Lower lobe of right lung (tissue), 2 donors: ENCODE measurements around the gene SPATA6L. TPM values are rescaled to one million over a fixed set of nuclear protein-coding genes. Genes with fewer than 3 reads are reported as not detected.

ENCODE experiments used
- ATAC-seq, 2 donors: fragments of 200-7000 bp; cut with Tn5 transposase; one replicate each; pipeline ENCODE4 v1.9.1; 2020 to 2022; ENCODE audit warnings: mild to moderate bottlenecking in 2 of 2, moderate library complexity in 2 of 2
- DNase-seq: peaks from one replicate; pipeline ENCODE4 v3.0.0-alpha.2; 2020
- H3K27ac ChIP-seq: fragments of 200-600 bp; one replicate; pipeline ENCODE4 v1.8.0; 2022
- H3K27me3 ChIP-seq: fragments of 200-600 bp; one replicate; pipeline ENCODE4 v1.8.0; 2022; ENCODE audit warnings: low read depth
- H3K36me3 ChIP-seq: fragments of 200-600 bp; one replicate; pipeline ENCODE4 v1.8.0; 2022; ENCODE audit warnings: mild to moderate bottlenecking
- H3K4me1 ChIP-seq: fragments of 200-600 bp; one replicate; pipeline ENCODE4 v1.8.0; 2022
- H3K4me3 ChIP-seq: fragments of 200-600 bp; one replicate; pipeline ENCODE4 v1.8.0; 2022; ENCODE audit warnings: mild to moderate bottlenecking
- H3K9me3 ChIP-seq: fragments of 200-600 bp; one replicate; pipeline ENCODE4 v1.8.0; 2022
- CTCF ChIP-seq: fragments of 200-600 bp; IDR thresholded peaks from one replicate; pipeline ENCODE4 v1.8.0; 2022; ENCODE audit warnings: antibody characterized with exemption, mild to moderate bottlenecking
- intact Hi-C: fragments of 100-400 bp; cut with DNase I; formaldehyde crosslinking; loops from one replicate; pipeline ENCODE4 v1.11.0; 2022
- total RNA-seq: library from RNA; stranded (reverse); fragmentation: NEBNext Ultra II Directional; extraction: Animal tissue kit (Norgen Biotek cat#: 25700); gene quantifications from one replicate; pipeline ENCODE4 v1.2.1, GENCODE V29; 2021
- donor health status: DM: no; HTN: yes; CAD: no; lungs with severe emphysema.

Gene SPATA6L
- total RNA-seq, 1 donor from 2014 or later: 16.3 TPM

DNA sequence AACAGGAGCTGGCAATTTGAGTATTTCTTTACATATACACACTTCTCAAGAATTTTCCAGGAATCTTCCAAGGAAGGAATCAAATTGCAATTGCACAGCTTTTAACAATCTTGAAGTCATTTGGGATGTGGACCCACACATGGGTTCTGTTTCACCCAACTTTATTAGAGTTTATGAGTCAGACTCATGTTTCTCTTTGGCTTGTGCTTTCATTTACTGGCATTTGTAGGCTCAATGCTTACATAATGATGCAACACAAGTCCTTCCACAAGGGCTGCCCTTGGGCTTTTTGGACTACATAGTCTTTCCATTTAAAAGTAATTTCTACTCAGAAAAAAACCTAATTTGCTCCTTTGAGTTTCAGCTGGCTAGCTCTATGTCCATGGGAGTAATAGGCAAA, 8.5 kb upstream of the SPATA6L start:
- no peak overlapping the region for H3K27ac ChIP-seq
- peaks cover 5% of the 10 kb centered on the region for H3K4me1 ChIP-seq
- H3K4me3 ChIP-seq: no peak overlapping the region
- no peaks in the 10 kb centered on the region for H3K36me3 ChIP-seq
- ATAC-seq (peak in 1 of 2 donors; percentile 3), DNase-seq (no peak)
- no peaks in the 10 kb centered on the region for H3K9me3 ChIP-seq
- intact Hi-C loops: loop anchor here (10.0 kb wide), 1 partner anchor 60 kb away; no protein-coding TSS in a partner anchor
- TF ChIP-seq CTCF: no peak
- no peaks in the 10 kb centered on the region for H3K27me3 ChIP-seq

DNA sequence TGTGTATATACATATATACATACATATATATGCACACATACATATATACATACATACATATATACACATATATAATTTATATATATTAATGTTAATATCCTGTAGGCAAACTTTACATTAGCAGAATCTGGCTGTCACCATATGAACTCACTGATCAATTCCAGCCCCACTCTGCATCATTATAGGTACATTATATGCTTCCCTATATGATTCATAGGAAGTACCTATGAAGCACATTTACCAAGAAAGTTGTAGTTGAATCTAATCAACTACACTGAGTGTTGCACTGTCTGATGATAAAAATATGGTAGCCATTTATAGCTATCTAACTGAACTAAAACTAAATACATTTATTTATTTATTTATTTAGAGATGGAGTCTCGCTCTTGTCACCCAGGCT, 5.5 kb upstream of the SPATA6L start:
- TF ChIP-seq CTCF: no peak
- intact Hi-C loops: loop anchor here (10.0 kb wide), 1 partner anchor 63 kb away; no protein-coding TSS in a partner anchor
- ATAC-seq (no peak), DNase-seq (no peak)
- Histone ChIP-seq H3K4me1 (no peaks in the 10 kb centered on the region), H3K36me3 (no peaks in the 10 kb centered on the region), H3K27ac (no peak overlapping the region), H3K27me3 (no peaks in the 10 kb centered on the region), H3K4me3 (no peak overlapping the region), H3K9me3 (no peaks in the 10 kb centered on the region)

GRCh38 chr9:4670591-4670990, 4.3 kb upstream of the SPATA6L start:
- H3K9me3 ChIP-seq: no peaks in the 10 kb centered on the region
- no peaks in the 10 kb centered on the region for H3K27me3 ChIP-seq
- no peak for TF ChIP-seq CTCF
- H3K4me1 ChIP-seq: peaks cover 6% of the 10 kb centered on the region
- H3K36me3 ChIP-seq: no peaks in the 10 kb centered on the region
- DNase-seq (no peak), ATAC-seq (no peak)
- no peak overlapping the region for H3K4me3 ChIP-seq
- intact Hi-C loops: loop anchor here (10.0 kb wide), 1 partner anchor 64 kb away; no protein-coding TSS in a partner anchor
- H3K27ac ChIP-seq: no peak overlapping the region

GRCh38 chr9:4669890-4670289, 3.6 kb upstream of the SPATA6L start:
- DNase-seq (no peak), ATAC-seq (no peak)
- H3K27ac ChIP-seq: no peak overlapping the region
- H3K4me3 ChIP-seq: no peak overlapping the region
- H3K9me3 ChIP-seq: no peaks in the 10 kb centered on the region
- H3K27me3 ChIP-seq: no peaks in the 10 kb centered on the region
- intact Hi-C loops: loop anchor here (10.0 kb wide), 1 partner anchor 65 kb away; no protein-coding TSS in a partner anchor
- no peak for TF ChIP-seq CTCF
- peaks cover 13% of the 10 kb centered on the region for H3K4me1 ChIP-seq
- no peaks in the 10 kb centered on the region for H3K36me3 ChIP-seq

- DNase-seq: no peak
- no peak overlapping the region for H3K4me3 ChIP-seq
- no peak for TF ChIP-seq CTCF
- peaks cover 26% of the 10 kb centered on the region for H3K4me1 ChIP-seq
- H3K9me3 ChIP-seq: no peaks in the 10 kb centered on the region
- no peaks in the 10 kb centered on the region for H3K27me3 ChIP-seq
- H3K36me3 ChIP-seq: no peaks in the 10 kb centered on the region
- H3K27ac ChIP-seq: no peak overlapping the region
- intact Hi-C loops: no loop called here
- ATAC-seq: no peak
Measured at GRCh38 chr9:4668604-4669003, 2.3 kb upstream of the SPATA6L start.

- intact Hi-C loops: no loop called here
- TF ChIP-seq CTCF: no peak
- Histone ChIP-seq H3K27ac (no peak overlapping the region), H3K4me3 (no peak overlapping the region), H3K4me1 (peaks cover 35% of the 10 kb centered on the region), H3K36me3 (no peaks in the 10 kb centered on the region), H3K27me3 (no peaks in the 10 kb centered on the region), H3K9me3 (no peaks in the 10 kb centered on the region)
- ATAC-seq (no peak), DNase-seq (no peak)
Measured at GRCh38 chr9:4667681-4668080, 1.4 kb upstream of the SPATA6L start.
